NCI-H187 treated with DMSO at 0.1 percent for 48 hours (cell line): Measurements from ENCODE around the gene GRM1.

Experiments
- DNase-seq: peaks from one replicate; lab custom pipeline; 2025; lab: John Stamatoyannopoulos, UW

The GRM1 gene

DNA sequence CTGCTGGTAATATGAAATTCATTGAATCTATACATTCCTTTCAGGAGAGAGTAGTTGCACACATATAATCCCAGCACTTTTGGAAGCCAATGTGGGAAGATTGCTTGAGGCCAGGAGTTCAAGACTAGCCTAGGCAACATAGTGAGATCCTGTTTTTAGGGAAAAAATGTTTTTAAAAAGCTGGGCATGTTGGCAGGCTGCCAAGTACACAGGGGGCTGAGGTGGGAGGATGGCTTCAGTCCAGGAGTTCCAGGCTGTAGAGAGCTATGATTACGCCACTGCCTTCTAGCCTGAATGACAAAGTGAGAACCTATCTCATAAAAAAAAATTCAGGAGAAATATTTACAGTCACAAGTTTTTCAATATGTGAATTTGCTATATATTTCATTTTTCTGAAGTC, 71.9 kb downstream of the GRM1 start:
- no peak for DNase-seq

GRCh38 chr6:146103416-146104072, 74.7 kb downstream of the GRM1 start:
- DNase-seq = no peak

GRCh38 chr6:146106532-146106931, 77.7 kb downstream of the GRM1 start:
- DNase-seq = no peak

- DNase-seq = no peak
Observed at GRCh38 chr6:146110990-146111389, 82.1 kb downstream of the GRM1 start.

GRCh38 chr6:146111881-146112450, 83.1 kb downstream of the GRM1 start:
- no peak for DNase-seq

DNA sequence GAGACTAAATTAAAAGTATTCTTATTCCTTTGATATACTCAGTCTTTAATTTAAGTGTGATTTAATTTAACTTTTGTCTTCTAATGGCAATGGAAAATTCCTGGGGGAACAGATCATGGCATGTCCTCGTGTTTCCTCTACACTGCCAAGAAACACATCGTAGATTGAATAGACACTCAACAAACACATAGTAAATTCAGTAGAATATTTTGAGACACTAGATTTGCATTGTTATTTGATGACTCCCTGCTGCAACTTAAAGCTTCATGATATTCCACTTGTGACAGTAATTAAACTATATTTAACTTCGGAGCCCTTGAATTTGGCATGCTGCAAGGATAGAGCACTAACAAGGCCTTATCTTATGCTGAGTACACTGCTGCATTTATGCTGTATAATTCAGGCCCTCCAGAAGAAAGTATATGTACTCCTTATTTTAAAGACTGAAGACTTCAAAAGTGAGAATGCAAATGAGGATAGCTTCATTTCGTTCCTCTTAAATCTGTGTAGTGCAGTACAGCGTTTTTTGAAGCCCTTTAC, 84.3 kb downstream of the GRM1 start:
- no peak for DNase-seq

DNA sequence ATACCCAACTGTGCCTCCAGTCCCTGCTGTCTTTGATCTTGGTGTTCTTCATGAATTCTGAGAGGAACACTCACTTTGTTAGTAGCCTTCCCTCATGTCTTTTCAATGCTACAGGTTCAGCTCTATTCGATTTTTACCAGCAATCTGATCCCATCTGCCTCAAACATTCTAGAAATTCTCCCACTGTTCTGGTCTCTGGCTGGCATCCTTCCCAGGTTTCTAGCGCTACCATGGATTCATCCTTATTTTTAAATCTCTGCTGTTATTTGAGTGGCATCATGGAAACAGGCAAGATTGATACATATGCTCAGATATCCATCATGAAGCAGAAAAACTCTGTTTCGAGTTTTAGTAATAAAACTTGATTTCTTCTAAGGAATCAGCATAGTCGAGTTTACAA, 94.8 kb downstream of the GRM1 start:
- DNase-seq = no peak

DNA sequence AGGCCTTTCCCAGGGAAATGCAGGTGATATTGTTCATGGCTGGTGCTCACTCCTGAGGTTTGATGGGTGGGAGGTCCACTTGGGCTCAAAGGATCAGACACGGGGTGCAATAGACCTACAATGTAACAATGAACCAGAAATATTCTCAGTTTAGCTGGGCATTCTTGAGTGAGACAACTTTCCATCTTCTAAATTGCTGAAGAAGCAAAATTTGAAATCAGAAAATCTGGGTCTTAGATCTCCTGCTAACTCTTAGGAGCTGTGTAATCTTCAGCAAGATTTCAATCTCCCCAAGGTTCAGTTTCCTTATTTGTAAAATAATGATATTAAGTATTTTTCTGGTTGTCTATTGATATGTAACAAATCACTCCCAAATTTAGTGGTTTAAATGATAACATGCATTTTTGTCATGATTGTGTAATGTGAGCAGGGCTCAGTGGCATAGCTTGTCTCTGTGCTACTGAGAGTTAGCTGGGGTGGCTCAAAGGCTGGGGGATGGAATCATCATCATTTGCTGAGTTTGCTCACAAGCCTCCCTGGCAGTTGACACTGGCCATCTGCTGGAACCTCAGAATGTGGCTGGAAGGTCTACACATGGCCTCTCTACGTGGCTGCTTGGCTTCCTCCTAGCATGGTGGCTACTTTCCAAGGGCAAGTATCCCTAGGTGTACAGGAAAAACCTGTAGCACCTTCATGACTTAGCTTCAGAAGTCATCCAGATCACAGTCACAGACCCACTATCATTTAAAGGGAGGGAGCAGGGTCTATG, 98.8 kb downstream of the GRM1 start:
- no peak for DNase-seq

DNA sequence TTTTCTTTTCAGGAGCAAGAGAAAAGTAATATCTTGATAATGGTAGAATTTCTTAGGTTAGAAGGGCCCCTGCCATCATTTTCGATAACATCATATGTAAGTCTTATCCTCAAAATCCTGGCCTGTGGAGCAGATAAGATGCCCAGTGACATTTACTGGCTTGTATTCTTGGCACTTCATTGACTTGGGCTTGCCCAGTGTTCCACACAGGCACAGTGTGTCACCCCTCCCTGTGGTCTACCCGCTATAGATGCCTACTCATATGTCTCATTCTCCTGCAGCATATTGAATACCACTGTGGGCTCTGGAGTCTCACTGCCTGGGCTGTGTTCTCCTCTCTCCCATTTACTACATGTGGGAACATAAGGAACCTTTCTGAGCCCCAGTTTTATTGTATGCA, 105.0 kb downstream of the GRM1 start:
- no peak for DNase-seq

DNA sequence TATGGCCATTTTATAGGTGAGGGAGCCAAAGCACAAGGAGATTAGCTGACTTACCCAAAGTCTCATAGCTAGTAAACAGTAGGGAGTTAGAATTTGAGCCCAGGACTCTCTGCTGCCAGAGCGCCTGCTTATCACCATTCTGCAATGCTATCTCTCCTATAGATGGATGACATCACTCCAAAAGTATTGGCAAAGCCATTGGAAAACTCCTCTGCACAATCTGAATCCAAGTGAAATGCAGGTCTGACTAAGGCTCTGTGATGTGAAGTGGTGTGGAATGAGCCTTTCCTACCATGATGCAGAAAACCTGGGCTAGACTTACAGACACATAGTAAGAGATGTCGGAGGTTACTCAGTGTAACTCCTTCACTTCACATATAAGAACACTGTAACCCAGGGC, 106.3 kb downstream of the GRM1 start:
- DNase-seq = no peak

GRCh38 chr6:146146836-146147235, 118.0 kb downstream of the GRM1 start:
- no peak for DNase-seq

DNA sequence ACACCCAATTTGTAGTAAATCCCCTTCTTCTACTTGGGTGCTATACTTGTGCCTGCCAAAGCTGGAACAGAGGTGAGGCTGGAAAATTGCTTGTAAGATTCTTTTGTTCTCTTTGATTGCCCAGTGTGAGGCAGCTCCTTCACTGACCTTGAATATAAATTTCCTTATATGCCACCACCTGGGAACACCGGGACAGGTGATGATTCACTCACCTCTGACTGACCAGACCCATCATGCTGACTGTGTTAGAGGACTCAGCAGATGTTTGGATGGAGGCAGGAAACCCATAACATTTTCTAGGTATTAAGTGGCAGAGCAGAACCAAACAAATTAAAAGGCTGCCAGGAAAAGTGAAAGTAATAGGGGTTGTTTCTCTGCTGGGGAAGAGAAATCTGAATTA, 120.9 kb downstream of the GRM1 start:
- no peak for DNase-seq

DNA sequence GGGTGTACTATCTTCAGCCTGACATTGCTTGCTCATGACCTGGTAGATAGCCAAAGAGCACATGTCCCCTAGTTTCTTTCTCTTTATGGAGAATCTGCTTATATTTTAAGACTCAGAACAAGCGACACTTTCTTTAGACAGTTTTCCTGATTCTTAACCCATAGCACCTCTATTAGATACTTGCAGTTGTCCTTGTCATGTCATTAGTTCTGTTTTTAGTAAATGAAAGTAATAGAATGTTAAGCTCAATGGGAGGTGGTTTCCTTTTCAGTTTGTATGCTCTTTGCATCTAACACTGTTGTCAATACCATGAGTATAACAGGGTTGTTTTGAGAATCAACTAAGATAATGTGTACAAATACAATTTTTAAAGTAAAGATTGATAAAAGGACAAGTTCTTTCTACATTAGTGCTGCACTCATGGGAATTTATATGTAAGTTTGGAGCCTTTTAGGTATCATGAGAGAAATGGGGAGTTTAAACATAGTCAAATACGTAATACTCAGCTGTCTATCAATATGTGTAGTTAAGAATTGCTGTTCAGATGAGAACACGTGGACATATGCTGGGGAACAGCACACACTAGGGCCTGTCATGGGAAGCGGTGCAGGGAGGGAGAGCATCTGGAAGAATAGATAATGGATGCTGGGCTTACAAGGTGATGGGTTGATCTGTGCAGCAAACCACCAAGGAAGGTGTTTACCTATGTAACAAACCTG, 124.3 kb downstream of the GRM1 start:
- DNase-seq = no peak

GRCh38 chr6:146154197-146154596, 125.3 kb downstream of the GRM1 start:
- DNase-seq = no peak

- no peak for DNase-seq
Observed at GRCh38 chr6:146161664-146162063, 132.8 kb downstream of the GRM1 start.

DNA sequence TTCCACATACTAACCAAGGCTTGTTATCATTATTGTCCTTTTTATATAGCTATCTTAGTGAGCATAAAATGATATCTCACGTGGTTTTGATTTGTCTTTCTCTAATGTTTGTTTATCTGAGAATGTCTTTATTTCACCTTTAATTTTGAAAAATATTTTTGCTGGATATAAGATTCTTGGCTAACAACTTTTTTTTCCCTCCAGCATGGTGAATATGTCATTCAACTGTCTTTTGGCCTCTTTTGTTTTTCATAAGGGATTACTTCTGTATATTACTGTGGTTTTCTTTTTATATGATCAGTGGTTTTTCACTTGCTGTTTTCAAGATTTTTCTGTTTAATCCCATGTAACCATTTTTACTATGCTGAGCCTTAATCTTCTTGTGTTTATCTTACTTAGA, 141.0 kb downstream of the GRM1 start:
- DNase-seq = no peak

- DNase-seq = no peak
Observed at GRCh38 chr6:146177785-146178184, 148.9 kb downstream of the GRM1 start.

- DNase-seq = no peak
Observed at GRCh38 chr6:146183831-146184230, 155.0 kb downstream of the GRM1 start.

DNA sequence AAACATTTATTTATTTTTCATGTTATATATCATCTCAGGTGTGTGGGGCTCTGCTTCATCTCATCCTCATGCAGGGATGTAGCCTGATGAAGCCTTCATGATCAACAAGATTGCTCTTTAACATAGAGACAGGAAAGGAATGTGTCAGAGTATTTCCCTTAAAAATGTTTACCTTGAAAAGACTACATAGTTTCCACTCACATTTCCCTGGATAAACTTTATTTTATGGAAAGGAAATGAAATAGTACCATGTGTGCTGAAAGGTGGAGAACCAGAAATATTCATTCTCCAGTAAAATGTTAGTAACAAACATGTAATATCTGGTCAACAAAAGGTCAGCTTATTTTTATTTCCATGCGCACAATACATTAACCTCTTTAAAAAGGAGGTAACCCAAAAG, 155.8 kb downstream of the GRM1 start:
- no peak for DNase-seq

GRCh38 chr6:146189131-146189530, 160.3 kb downstream of the GRM1 start:
- DNase-seq = no peak

- no peak for DNase-seq
Observed at GRCh38 chr6:146190581-146190980, 161.7 kb downstream of the GRM1 start.

GRCh38 chr6:146191166-146191565, 162.3 kb downstream of the GRM1 start:
- no peak for DNase-seq

GRCh38 chr6:146191612-146192011, 162.8 kb downstream of the GRM1 start:
- no peak for DNase-seq
